Measurements from ENCODE around the gene ANAPC4. TPM values are rescaled to one million over a fixed set of nuclear protein-coding genes. Genes with fewer than 3 reads are reported as not detected.
A peak's percentile ranks its signal among the peaks of the same experiment; 100 is the strongest.

Gene ANAPC4
- total RNA-seq, 4 donors from 2014 or later = 30.0 to 68.4 (median 32.6) TPM

DNA sequence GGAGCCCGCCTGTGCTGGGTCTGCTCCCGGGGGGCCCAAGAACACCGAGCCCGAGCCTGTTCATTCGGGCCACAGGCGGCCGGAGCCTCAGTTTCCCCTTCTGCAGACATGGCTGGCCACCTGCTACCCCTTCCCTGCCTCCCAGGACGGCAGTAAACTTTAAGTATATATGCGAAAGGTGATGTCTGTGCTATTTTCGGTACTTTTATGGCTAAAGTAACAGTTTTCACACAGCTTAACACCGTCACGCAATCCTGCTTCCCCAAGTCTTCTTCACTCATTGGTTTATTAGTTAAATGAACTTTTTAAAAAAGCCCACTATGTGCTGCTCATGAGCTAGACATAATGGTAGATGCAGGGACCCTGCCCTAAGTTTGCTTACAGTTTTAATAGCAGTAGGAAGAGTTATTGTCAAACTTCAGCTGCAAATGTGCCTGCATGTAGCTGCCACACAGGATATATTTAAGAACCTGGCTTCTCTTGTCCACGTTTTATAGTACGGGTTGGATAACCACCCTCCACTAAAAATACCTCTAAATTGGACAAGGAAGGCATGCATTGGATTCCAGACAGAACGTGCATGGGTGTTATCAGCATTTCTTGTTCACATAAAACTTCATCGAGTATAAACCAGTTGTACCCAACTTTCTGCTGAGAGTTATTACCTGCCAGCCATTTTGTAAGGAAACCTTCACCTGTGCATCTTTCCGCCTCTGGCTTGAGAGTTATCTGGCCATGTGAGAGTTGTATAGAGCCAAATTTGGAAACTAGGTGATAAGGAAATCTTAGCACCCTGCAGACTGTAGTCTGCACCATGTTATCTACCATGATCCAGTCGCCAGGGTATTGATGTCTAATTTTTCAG is 741 bp downstream of the ANAPC4 start:
- intact Hi-C loops (cut with DNase I) = loop anchor here (10.0 kb wide), 1 partner anchor 63 kb away; the partner anchor contains the start of gene ZCCHC4
- TF ChIP-seq, protein P1, sequence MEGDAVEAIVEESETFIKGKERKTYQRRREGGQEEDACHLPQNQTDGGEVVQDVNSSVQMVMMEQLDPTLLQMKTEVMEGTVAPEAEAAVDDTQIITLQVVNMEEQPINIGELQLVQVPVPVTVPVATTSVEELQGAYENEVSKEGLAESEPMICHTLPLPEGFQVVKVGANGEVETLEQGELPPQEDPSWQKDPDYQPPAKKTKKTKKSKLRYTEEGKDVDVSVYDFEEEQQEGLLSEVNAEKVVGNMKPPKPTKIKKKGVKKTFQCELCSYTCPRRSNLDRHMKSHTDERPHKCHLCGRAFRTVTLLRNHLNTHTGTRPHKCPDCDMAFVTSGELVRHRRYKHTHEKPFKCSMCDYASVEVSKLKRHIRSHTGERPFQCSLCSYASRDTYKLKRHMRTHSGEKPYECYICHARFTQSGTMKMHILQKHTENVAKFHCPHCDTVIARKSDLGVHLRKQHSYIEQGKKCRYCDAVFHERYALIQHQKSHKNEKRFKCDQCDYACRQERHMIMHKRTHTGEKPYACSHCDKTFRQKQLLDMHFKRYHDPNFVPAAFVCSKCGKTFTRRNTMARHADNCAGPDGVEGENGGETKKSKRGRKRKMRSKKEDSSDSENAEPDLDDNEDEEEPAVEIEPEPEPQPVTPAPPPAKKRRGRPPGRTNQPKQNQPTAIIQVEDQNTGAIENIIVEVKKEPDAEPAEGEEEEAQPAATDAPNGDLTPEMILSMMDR (IDR thresholded peaks at IDR 0.05) = no peak
- TF ChIP-seq POLR2A (IDR thresholded peaks at IDR 0.05) = no peak
- WGBS, 2 donors = 18 to 30% methylated on average over 11 to 18 of the region's 18 CpGs

DNA sequence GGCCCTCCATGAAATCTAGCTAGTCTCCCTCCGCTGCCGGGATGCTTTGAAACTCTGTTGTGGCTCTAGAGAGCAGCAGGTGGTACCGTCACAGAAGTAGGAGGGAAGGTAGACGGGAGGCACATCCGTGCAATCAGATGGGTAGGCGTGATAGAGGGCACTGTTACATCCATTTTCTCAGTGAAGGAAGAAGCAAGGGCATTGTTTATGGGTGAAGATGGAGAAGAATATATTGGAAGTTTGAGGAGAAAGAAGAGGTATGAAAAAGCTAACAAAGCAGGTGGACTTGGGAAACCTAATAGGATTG is 1.3 kb downstream of the ANAPC4 start:
- Histone ChIP-seq H3K9me3 (no peaks in the 10 kb centered on the region), H3K27me3 (no peaks in the 10 kb centered on the region), H3K36me3 (peaks cover 0 to 14% of the 10 kb centered on the region in 2 donors), H3K27ac (no peak overlapping the region), H3K4me1 (peaks cover 7 to 13% of the 10 kb centered on the region in 2 donors), H3K4me3 (replicated peaks in 1 of 3) (no peak overlapping the region)
- intact Hi-C loops (cut with DNase I) = loop anchor here (10.0 kb wide), 1 partner anchor 64 kb away; the partner anchor contains the start of gene ZCCHC4
- TF ChIP-seq POLR2A (IDR thresholded peaks at IDR 0.05) = no peak
- TF ChIP-seq, protein P1 (IDR thresholded peaks at IDR 0.05) = no peak
- 85% methylated on average over 6 of the region's 6 CpGs for WGBS, 2 donors
- no peak for DNase-seq

More for the DNA sequence above, 741 bp downstream of the ANAPC4 start:
- H3K27me3 ChIP-seq = no peaks in the 10 kb centered on the region
- H3K4me1 ChIP-seq = peaks cover 7 to 13% of the 10 kb centered on the region in 2 donors
- DNase-seq = no peak
- H3K4me3 ChIP-seq (replicated peaks in 1 of 3) = peak overlapping the region; percentile 85 to 96 (median 91)
- no peaks in the 10 kb centered on the region for H3K9me3 ChIP-seq
- peak overlapping the region in 2 of 3 donors; percentile 47 to 69 for H3K27ac ChIP-seq
- peaks cover 0 to 12% of the 10 kb centered on the region in 2 donors for H3K36me3 ChIP-seq

DNA sequence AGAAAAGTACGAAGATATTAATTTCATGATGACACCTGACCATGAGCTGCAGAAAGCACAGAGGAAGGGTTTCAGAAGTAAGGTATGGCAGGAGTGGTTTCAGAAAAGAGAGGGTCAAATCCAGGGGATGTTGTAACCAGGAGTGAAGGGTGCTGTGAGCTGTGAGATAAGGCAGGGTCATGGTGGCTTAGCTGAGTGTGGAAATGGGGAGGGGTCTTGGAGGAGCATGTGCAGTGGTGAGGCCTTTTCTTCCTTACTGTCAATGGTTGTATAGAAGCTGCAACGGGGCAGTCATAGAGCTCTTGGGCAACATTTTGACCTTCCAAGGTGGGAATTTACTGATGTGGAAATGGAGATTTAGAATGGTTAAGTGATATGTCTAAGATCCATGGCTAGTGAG is 2.5 kb downstream of the ANAPC4 start:
- no peaks in the 10 kb centered on the region for H3K9me3 ChIP-seq
- DNase-seq = no peak
- H3K27me3 ChIP-seq = no peaks in the 10 kb centered on the region
- 87 to 96% methylated on average over 2 of the region's 2 CpGs for WGBS, 2 donors
- intact Hi-C loops (cut with DNase I) = loop anchor here (10.0 kb wide), 1 partner anchor 65 kb away; the partner anchor contains the start of gene ZCCHC4
- H3K36me3 ChIP-seq = peaks cover 0 to 18% of the 10 kb centered on the region in 2 donors
- H3K27ac ChIP-seq = no peak overlapping the region
- H3K4me3 ChIP-seq (replicated peaks in 1 of 3) = no peak overlapping the region
- H3K4me1 ChIP-seq = peaks cover 7 to 13% of the 10 kb centered on the region in 2 donors
- TF ChIP-seq, protein P1 (IDR thresholded peaks at IDR 0.05) = no peak
- TF ChIP-seq POLR2A (IDR thresholded peaks at IDR 0.05) = no peak

DNA sequence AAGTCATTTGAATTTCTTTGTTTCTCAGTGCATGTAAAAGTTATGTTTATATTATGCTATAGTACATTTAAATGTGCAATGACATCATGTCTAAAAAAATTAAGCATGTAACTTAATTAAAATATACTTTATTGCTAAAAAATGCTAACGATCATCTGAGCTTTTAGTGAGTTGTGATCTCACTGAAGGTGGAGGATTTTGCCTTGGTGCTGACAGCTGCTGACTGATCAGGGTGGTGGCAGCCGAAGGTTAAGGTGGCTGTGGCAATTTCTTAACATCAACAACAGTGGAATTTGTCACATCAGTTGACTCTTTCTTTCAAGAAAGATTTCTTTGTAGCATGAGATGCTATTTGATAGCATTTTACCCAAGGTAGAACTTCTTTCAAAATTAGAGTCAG is 6.6 kb downstream of the ANAPC4 start:
- H3K36me3 ChIP-seq = peaks cover 4 to 23% of the 10 kb centered on the region in 2 donors
- no peak for TF ChIP-seq POLR2A (IDR thresholded peaks at IDR 0.05)
- TF ChIP-seq, protein P1 (IDR thresholded peaks at IDR 0.05) = no peak

DNA sequence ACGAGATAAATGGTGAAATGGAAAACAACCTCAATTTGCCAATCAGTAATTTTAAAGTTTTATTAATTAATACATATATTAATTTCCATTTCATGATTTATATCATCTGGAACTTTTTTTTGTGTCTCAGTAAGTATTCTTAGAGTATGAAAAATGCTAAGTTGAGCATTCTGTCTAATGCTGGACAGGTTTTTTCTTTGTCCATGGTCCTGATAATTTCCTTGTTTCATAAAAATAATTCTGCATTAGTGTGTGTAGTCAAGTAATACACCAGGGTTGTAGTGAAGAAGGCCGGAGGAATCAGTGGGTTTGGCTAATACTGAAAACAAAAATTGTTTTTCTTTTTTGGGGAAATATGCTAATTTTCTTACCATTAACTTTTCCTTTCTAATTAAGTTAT is 9.9 kb downstream of the ANAPC4 start:
- intact Hi-C loops (cut with DNase I) = no loop called here
- no peak for DNase-seq
- Histone ChIP-seq H3K9me3 (no peaks in the 10 kb centered on the region), H3K4me1 (no peaks in the 10 kb centered on the region), H3K27me3 (no peaks in the 10 kb centered on the region), H3K36me3 (peaks cover 21 to 29% of the 10 kb centered on the region in 2 donors), H3K4me3 (replicated peaks in 1 of 3) (no peak overlapping the region), H3K27ac (no peak overlapping the region)
- WGBS, 2 donors = 91 to 95% methylated on average over 2 of the region's 2 CpGs
- TF ChIP-seq POLR2A (IDR thresholded peaks at IDR 0.05) = no peak
- TF ChIP-seq, protein P1 (IDR thresholded peaks at IDR 0.05) = no peak

More for the DNA sequence above, 6.6 kb downstream of the ANAPC4 start:
- 47 to 71% methylated on average over 2 of the region's 2 CpGs for WGBS, 2 donors
- Histone ChIP-seq H3K4me3 (replicated peaks in 1 of 3) (no peak overlapping the region), H3K4me1 (peaks cover 0 to 4% of the 10 kb centered on the region in 2 donors), H3K27ac (no peak overlapping the region), H3K27me3 (no peaks in the 10 kb centered on the region), H3K9me3 (no peaks in the 10 kb centered on the region)
- no peak for DNase-seq
- intact Hi-C loops (cut with DNase I) = no loop called here
